Endothelial cell of umbilical vein (primary cell): ENCODE measurements around the gene CKAP2. TPM values are rescaled to one million over a fixed set of nuclear protein-coding genes. Genes with fewer than 3 reads are reported as not detected.
A peak's percentile ranks its signal among the peaks of the same experiment; 100 is the strongest.

Experiments
- BruUV-seq: library from RNA; stranded (reverse); fragments of 400-500 nt; replicated peaks from 2 replicates; lab custom pipeline; 2021; lab: Mats Ljungman, UMichigan
- CTCF ChIA-PET: fragments of 300-600, 350-600 bp; sonication (Branson Sonifier 250); formaldehyde crosslinking; loops from one replicate; lab custom pipeline; 2021; ENCODE audit warnings: antibody characterized with exemption, inconsistent platforms; lab: Charles Lee
- POLR2A ChIA-PET: fragments of 300-600, 350-600 bp; sonication (Branson Sonifier 250); formaldehyde crosslinking; loops from one replicate; lab custom pipeline; 2021; ENCODE audit warnings: antibody characterized with exemption, inconsistent platforms; lab: Charles Lee
- DNase-seq: peaks from one replicate; pipeline ENCODE4 v3.0.0-alpha.2; 2011; ENCODE audit warnings: low read depth, low spot score
- FAIRE-seq: peaks from 2 replicates; lab custom pipeline; 2011; peaks lifted over from hg19 to GRCh38; lab: Jason Lieb, UNC
- H2AFZ ChIP-seq: 2 replicates; pipeline ENCODE4 v1.6.0; 2012; ENCODE audit warnings: low read depth, low read length, control low read depth, inconsistent platforms
- H3K27ac ChIP-seq: 2 replicates; pipeline ENCODE4 v1.5.1; 2011; ENCODE audit warnings: low read depth, mild to moderate bottlenecking, control low read depth, low read length, moderate library complexity; ENCODE audit not compliant: insufficient read depth
- H3K27me3 ChIP-seq, 2 experiments: 2 replicates each; pipeline versions ENCODE4 v1.6.0 to v1.6.1; 2011; ENCODE audit warnings: low read length in 2 of 2, mixed read lengths in 1 of 2; ENCODE audit not compliant: control insufficient read depth in 2 of 2, insufficient read depth in 2 of 2
- H3K36me3 ChIP-seq, 2 experiments: 2 replicates in 1 of 2; 3 replicates in 1 of 2; pipeline ENCODE4 v1.5.1; 2011; ENCODE audit warnings: low read length in 2 of 2, mild to moderate bottlenecking in 1 of 2, moderate library complexity in 1 of 2; ENCODE audit not compliant: control insufficient read depth in 2 of 2, insufficient read depth in 2 of 2; ENCODE audit errors: extremely low read depth in 1 of 2
- H3K4me1 ChIP-seq: 3 replicates; pipeline ENCODE4 v1.5.1; 2011; ENCODE audit warnings: mild to moderate bottlenecking, low read length; ENCODE audit not compliant: control insufficient read depth, insufficient read depth; ENCODE audit errors: extremely low read depth
- H3K4me2 ChIP-seq: 2 replicates; pipeline ENCODE4 v1.6.1; 2011; ENCODE audit warnings: low read length, control low read depth, mixed read lengths; ENCODE audit not compliant: insufficient read depth
- H3K4me3 ChIP-seq, 3 experiments: fragments of 200-600 bp in 1 of 3; sonication (generic), shearing (Covaris generic) in 1 of 3; replicated peaks in 1 of 3; 2 replicates each; pipeline ENCODE4 v1.5.1; 2011 to 2016; ENCODE audit warnings: control low read depth in 3 of 3, low read length in 3 of 3, mild to moderate bottlenecking in 2 of 3, inconsistent platforms in 1 of 3, low read depth in 1 of 3, moderate library complexity in 1 of 3; ENCODE audit not compliant: insufficient read depth in 1 of 3
- H3K79me2 ChIP-seq: 2 replicates; pipeline ENCODE4 v1.6.0; 2012; ENCODE audit warnings: low read length, inconsistent platforms; ENCODE audit not compliant: control insufficient read depth, insufficient read depth
- H3K9ac ChIP-seq: replicated peaks from 2 replicates; pipeline ENCODE3; 2011; ENCODE audit warnings: low read length, control low read depth; ENCODE audit not compliant: insufficient read depth; ENCODE audit errors: extremely low read depth
- H3K9me1 ChIP-seq: replicated peaks from 3 replicates; pipeline ENCODE4 v1.6.0; 2011; ENCODE audit warnings: mild to moderate bottlenecking, low read length; ENCODE audit not compliant: control insufficient read depth, insufficient read depth; ENCODE audit errors: extremely low read depth
- H3K9me3 ChIP-seq: replicated peaks from 2 replicates; pipeline ENCODE4 v1.5.1; 2012; ENCODE audit warnings: low read length, inconsistent platforms; ENCODE audit not compliant: control insufficient read depth, insufficient read depth
- H4K20me1 ChIP-seq: replicated peaks from 2 replicates; pipeline ENCODE3; 2011; ENCODE audit warnings: mild to moderate bottlenecking, low read length; ENCODE audit not compliant: control insufficient read depth, insufficient read depth; ENCODE audit errors: extremely low read depth
- FOS ChIP-seq: IDR thresholded peaks from 2 replicates; pipeline ENCODE4 v1.6.1; 2011; ENCODE audit warnings: mild to moderate bottlenecking, low read length, moderate library complexity, borderline replicate concordance; ENCODE audit not compliant: insufficient read depth
- GATA2 ChIP-seq: IDR thresholded peaks from 2 replicates; pipeline ENCODE4 v1.7.0; 2011; ENCODE audit warnings: low read depth, mild to moderate bottlenecking, moderate library complexity, mixed read lengths, low read length; ENCODE audit not compliant: insufficient read length, insufficient read depth
- POLR2A ChIP-seq: IDR thresholded peaks from 2 replicates; pipeline ENCODE4 v1.6.1; 2012; ENCODE audit warnings: low read depth, mild to moderate bottlenecking, control low read depth, low read length
- POLR2AphosphoS5 ChIP-seq: IDR thresholded peaks from 2 replicates; pipeline ENCODE4 v1.6.1; 2012; ENCODE audit warnings: low read depth, mild to moderate bottlenecking, control low read depth, low read length, moderate library complexity; ENCODE audit not compliant: insufficient read depth
- dilution Hi-C: fragments of 300-500 bp; cut with MboI; formaldehyde crosslinking; loops from one replicate; pipeline ENCODE4 v1.15.0; 2019; ENCODE audit warnings: low sequenced_read_pairs; ENCODE audit not compliant: extremely low pct_ligation_motif_present
- intact Hi-C: fragments of 100-400 bp; cut with micrococcal nuclease; formaldehyde crosslinking; loops from one replicate; pipeline ENCODE4 v1.10.0; 2022
- polyA plus RNA-seq, 4 experiments: library from polyadenylated mRNA; depleted of rRNA in 3 of 4; stranded (reverse) in 3 of 4; unstranded in 1 of 4; fragments of >200 nt; gene quantifications; 2 replicates each; pipeline versions ENCODE4 v1.2.1 to v1.2.3, GENCODE V29; 2011 to 2012; ENCODE audit warnings: missing spikeins in 1 of 4
- total RNA-seq: library from RNA; stranded (reverse); gene quantifications from 2 replicates; pipeline ENCODE4 v1.2.3, GENCODE V29; 2021
- TF ChIP-seq, protein P1 (sequence below), 2 donors: IDR thresholded peaks; 1 replicate in 1 of 2; 2 replicates in 1 of 2; pipeline ENCODE4 v1.5.1; 2011; ENCODE audit warnings: low read length in 2 of 2, mild to moderate bottlenecking in 2 of 2, moderate library complexity in 2 of 2, control low read depth in 1 of 2, inconsistent platforms in 1 of 2, low read depth in 1 of 2; ENCODE audit not compliant: insufficient read depth in 1 of 2; ENCODE audit errors: extremely low read depth in 1 of 2

Gene CKAP2
- total and polyA plus RNA-seq, 2 donors (not counting 3 experiments of a cell fraction or from before 2014, with no cell fraction given) = 9.2 to 72.1 TPM

DNA sequence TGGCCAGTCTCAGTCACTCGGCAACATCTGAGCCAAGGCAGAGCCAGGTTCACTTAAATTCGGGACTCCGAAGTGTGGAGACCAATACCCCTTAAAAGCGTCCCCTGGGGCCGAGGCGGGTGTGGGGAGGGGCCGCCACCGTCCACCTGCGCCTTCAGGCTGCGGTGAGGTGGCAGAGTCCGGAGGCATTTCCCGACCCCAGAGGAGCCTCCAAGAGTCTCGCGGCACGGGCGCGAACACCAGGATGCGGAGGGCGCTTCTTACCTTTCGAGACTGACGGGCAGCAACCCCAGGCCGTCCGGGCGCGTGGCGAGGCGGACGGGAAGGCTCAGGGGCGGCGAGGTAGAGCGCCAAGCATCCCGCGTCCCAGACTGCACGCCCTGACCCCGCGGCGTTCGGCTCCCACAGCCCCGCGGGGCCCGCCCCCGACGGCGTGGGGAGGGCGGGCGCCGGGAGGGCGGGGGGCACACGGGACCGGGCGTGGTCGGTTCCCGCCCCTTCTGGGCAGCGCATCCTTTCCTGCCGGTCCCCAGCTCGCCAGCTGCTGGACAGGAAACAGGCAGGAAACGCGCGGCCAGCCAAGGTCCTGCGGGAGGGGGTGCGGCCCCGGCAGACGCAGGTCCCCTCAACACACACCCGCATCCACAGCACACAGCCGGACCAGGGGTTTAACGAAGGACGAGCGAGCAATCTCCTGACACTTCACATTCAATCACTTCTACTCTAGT, 49.3 kb upstream of the CKAP2 start, which contains the start of gene THSD1:
TSS of gene THSD1 (minus strand) at position 406 of the 728 bp plus-strand sequence. CDS start 3,572 bp downstream, outside the sequence.
- Histone ChIP-seq H3K9ac (peak within 1 kb of the TSS; percentile 96), H3K4me2 (peak within 1 kb of the TSS; percentile 99), H3K4me1 (peaks cover 21% of the 10 kb centered on the region), H3K9me3 (no peaks in the 10 kb centered on the region), H3K27ac (peak within 1 kb of the TSS; percentile 81), H3K36me3 (peaks cover 0 to 3% of the 10 kb centered on the region in 2 experiments), H2AFZ (peak within 1 kb of the TSS; percentile 76), H3K9me1 (no peaks in the 10 kb centered on the region), H4K20me1 (no peaks in the 10 kb centered on the region), H3K79me2 (peaks cover 19% of the 10 kb centered on the region), H3K4me3 (peak within 1 kb of the TSS; percentile 71 to 99 (median 74)), H3K27me3 (no peaks in the 10 kb centered on the region)
- intact Hi-C loops (loop anchor here (1.0 to 2.0 kb wide), 3 partner anchors 22 to 61 kb away; no protein-coding TSS in a partner anchor), dilution Hi-C loops (no loop called here)
- FAIRE-seq = peak; percentile 21
- ChIA-PET CTCF (interaction anchor here (1.0 to 11.9 kb wide), 5 partner anchors 9 to 43 kb away, joined by 4 to 142 read pairs (median 7); partner anchors contain the start of gene VPS36), POLR2A (interaction anchor here (1.5 to 2.9 kb wide), 3 partner anchors 22 to 43 kb away, joined by 4 to 16 read pairs (median 9); partner anchors contain the start of gene VPS36)
- BruUV-seq = no TSS peak
- peak; percentile 71 for DNase-seq
- no peak for TF ChIP-seq FOS
- no peak for TF ChIP-seq GATA2
- TF ChIP-seq, protein P1, sequence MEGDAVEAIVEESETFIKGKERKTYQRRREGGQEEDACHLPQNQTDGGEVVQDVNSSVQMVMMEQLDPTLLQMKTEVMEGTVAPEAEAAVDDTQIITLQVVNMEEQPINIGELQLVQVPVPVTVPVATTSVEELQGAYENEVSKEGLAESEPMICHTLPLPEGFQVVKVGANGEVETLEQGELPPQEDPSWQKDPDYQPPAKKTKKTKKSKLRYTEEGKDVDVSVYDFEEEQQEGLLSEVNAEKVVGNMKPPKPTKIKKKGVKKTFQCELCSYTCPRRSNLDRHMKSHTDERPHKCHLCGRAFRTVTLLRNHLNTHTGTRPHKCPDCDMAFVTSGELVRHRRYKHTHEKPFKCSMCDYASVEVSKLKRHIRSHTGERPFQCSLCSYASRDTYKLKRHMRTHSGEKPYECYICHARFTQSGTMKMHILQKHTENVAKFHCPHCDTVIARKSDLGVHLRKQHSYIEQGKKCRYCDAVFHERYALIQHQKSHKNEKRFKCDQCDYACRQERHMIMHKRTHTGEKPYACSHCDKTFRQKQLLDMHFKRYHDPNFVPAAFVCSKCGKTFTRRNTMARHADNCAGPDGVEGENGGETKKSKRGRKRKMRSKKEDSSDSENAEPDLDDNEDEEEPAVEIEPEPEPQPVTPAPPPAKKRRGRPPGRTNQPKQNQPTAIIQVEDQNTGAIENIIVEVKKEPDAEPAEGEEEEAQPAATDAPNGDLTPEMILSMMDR (IDR thresholded peaks at IDR 0.05; ENCODE audit: extremely low read depth in 1 of 2, insufficient read depth in 1 of 2, low read depth in 1 of 2, low read length in 2 of 2) = no peak
- TF ChIP-seq POLR2AphosphoS5 = peak; percentile 93
- peak; percentile 81 for TF ChIP-seq POLR2A
